HepG2 (cell line): Measurements from ENCODE around the gene ZBTB7B. TPM values are rescaled to one million over a fixed set of nuclear protein-coding genes. Genes with fewer than 3 reads are reported as not detected.

Experiments used
- ATF2 ChIP-seq: sonication (generic); formaldehyde crosslinking; IDR thresholded peaks from 2 replicates; pipeline ENCODE4 v1.4.0; 2020; ENCODE audit warnings: missing genetic modification reagents
- ATF4 ChIP-seq, 2 experiments: fragments of 450-650 bp in 1 of 2; sonication (generic) in 1 of 2; formaldehyde crosslinking; IDR thresholded peaks; 2 replicates each; pipeline versions ENCODE4 v1.5.0 to v1.8.0; 2020 to 2022; ENCODE audit warnings: mild to moderate bottlenecking in 1 of 2, missing genetic modification reagents in 1 of 2
- ATF6 ChIP-seq: sonication (generic); formaldehyde crosslinking; conservative IDR thresholded peaks from 2 replicates; pipeline ENCODE4 v1.4.0; 2020; ENCODE audit warnings: missing genetic modification reagents
- CBFB ChIP-seq: sonication (generic); formaldehyde crosslinking; IDR thresholded peaks from 2 replicates; pipeline ENCODE4 v1.4.0; 2020; ENCODE audit warnings: missing genetic modification reagents
- ELF1 ChIP-seq: sonication (generic); formaldehyde crosslinking; IDR thresholded peaks from 2 replicates; pipeline ENCODE4 v1.4.0; 2020; ENCODE audit warnings: missing genetic modification reagents
- JARID2 ChIP-seq: sonication (generic); formaldehyde crosslinking; IDR thresholded peaks from 2 replicates; pipeline ENCODE4 v1.8.1; 2023; ENCODE audit warnings: missing genetic modification reagents, inconsistent platforms; ENCODE audit not compliant: insufficient replicate concordance
- KLF16 ChIP-seq, 2 experiments: sonication (generic) in 1 of 2; formaldehyde crosslinking in 1 of 2; IDR thresholded peaks; 2 replicates each; pipeline versions ENCODE4 v1.6.1 to v1.8.0; 2016 to 2023; ENCODE audit warnings: missing genetic modification reagents in 2 of 2, missing compliant biosample characterization in 1 of 2
- LBX2 ChIP-seq: sonication (generic); formaldehyde crosslinking; IDR thresholded peaks from 2 replicates; pipeline ENCODE4 v1.5.0; 2020; ENCODE audit warnings: missing genetic modification reagents, mild to moderate bottlenecking, borderline replicate concordance
- NR2F2 ChIP-seq: IDR thresholded peaks from 2 replicates; pipeline ENCODE4 v1.6.1; 2012; ENCODE audit warnings: low read depth, inconsistent platforms, borderline replicate concordance
- POLR2A ChIP-seq, 2 experiments: IDR thresholded peaks; 2 replicates each; pipeline ENCODE4 v1.6.1; 2011; ENCODE audit warnings: low read depth in 2 of 2, low read length in 2 of 2, mild to moderate bottlenecking in 1 of 2, moderate library complexity in 1 of 2; ENCODE audit not compliant: insufficient read depth in 1 of 2
- PREB ChIP-seq: sonication (generic); formaldehyde crosslinking; IDR thresholded peaks from 2 replicates; pipeline ENCODE4 v1.4.0; 2020; ENCODE audit warnings: missing genetic modification reagents
- SP140L ChIP-seq: sonication (generic); formaldehyde crosslinking; IDR thresholded peaks from 2 replicates; pipeline ENCODE4 v1.4.0; 2020; ENCODE audit warnings: missing genetic modification reagents, borderline replicate concordance
- ZBTB26 ChIP-seq: IDR thresholded peaks from 2 replicates; pipeline ENCODE4 v1.6.1; 2016; ENCODE audit warnings: missing compliant biosample characterization, missing genetic modification reagents, borderline replicate concordance
- ZBTB34 ChIP-seq: sonication (generic); formaldehyde crosslinking; IDR thresholded peaks from 2 replicates; pipeline ENCODE4 v1.8.0; 2022; ENCODE audit warnings: mild to moderate bottlenecking, missing genetic modification reagents
- ZFP36L2 ChIP-seq: sonication (generic); formaldehyde crosslinking; IDR thresholded peaks from 2 replicates; pipeline ENCODE4 v1.4.0; 2020; ENCODE audit warnings: missing genetic modification reagents
- ZFP37 ChIP-seq: sonication (generic); formaldehyde crosslinking; IDR thresholded peaks from 2 replicates; pipeline ENCODE4 v1.4.0; 2020; ENCODE audit warnings: missing genetic modification reagents, borderline replicate concordance
- ZNF781 ChIP-seq: sonication (generic); formaldehyde crosslinking; IDR thresholded peaks from 2 replicates; pipeline ENCODE4 v1.5.1; 2020; ENCODE audit warnings: borderline replicate concordance, mild to moderate bottlenecking, missing genetic modification reagents; ENCODE audit errors: not compliant biosample characterization
- ZNF816 ChIP-seq: sonication (generic); formaldehyde crosslinking; IDR thresholded peaks from 2 replicates; pipeline ENCODE4 v1.8.0; 2022; ENCODE audit warnings: missing genetic modification reagents, mild to moderate bottlenecking, borderline replicate concordance
- polyA plus RNA-seq, 8 experiments: library from polyadenylated mRNA; depleted of rRNA in 3 of 8; stranded (reverse) in 7 of 8; unstranded in 1 of 8; fragments of >200 nt; fragmentation: Illumina TruSeq in 4 of 8; extraction: Trizol in 4 of 8; gene quantifications; 2 replicates each; pipeline versions ENCODE4 v1.2.1 to v1.2.3, GENCODE V29; 2011 to 2016; ENCODE audit warnings: low read depth in 4 of 8, missing spikeins in 1 of 8, mixed read lengths in 1 of 8; ENCODE audit not compliant: insufficient read depth in 1 of 8
- total RNA-seq, 5 experiments: library from RNA; depleted of rRNA; stranded (reverse); fragments of >200 nt; fragmentation: Illumina TruSeq; extraction: Trizol; gene quantifications; 2 replicates each; pipeline ENCODE4 v1.2.3, GENCODE V29; 2016; ENCODE audit warnings: low read depth in 1 of 5

Gene ZBTB7B
- total and polyA plus RNA-seq, 2 of the 13 experiments (the other 11 are each of a cell fraction or from before 2014, with no cell fraction given) = 15.5 to 17.5 TPM

- TF ChIP-seq ATF6 (CRISPR knock-in tag) (peak; percentile 52; the same call in 1 of the 2 replicates), ATF4 (CRISPR knock-in tag; IDR thresholded peaks at IDR 0.05) (peak in 1 of 2 experiments; percentile 72; a peak in 2 of 4 replicates), ATF2 (CRISPR knock-in tag) (peak; percentile 61; the same call in 1 of the 2 replicates), JARID2 (CRISPR knock-in tag) (peak; percentile 73), ELF1 (CRISPR knock-in tag) (0 out of 2 replicates have a peak, but pooled peaks have one; percentile 34), PREB (CRISPR knock-in tag) (no peak), LBX2 (CRISPR knock-in tag) (no peak), ZBTB26 (peak; percentile 65; the same call in 1 of the 2 replicates), ZFP36L2 (CRISPR knock-in tag) (no peak), CBFB (CRISPR knock-in tag) (peak; percentile 83; the same call in 1 of the 2 replicates), KLF16 (CRISPR knock-in tag; IDR thresholded peaks at IDR 0.05) (peak in 1 of 2 experiments; percentile 96; a peak in 2 of 4 replicates), POLR2A (IDR thresholded peaks at IDR 0.05; ENCODE audit: insufficient read depth in 1 of 2, low read depth in 2 of 2, low read length in 2 of 2) (peak in 1 of 2 experiments; percentile 42; a peak in 1 of 4 replicates), ZNF781 (CRISPR knock-in tag) (peak; percentile 69), SP140L (CRISPR knock-in tag) (0 out of 2 replicates have a peak, but pooled peaks have one; percentile 82), ZNF816 (CRISPR knock-in tag) (no peak), NR2F2 (no peak), ZBTB34 (CRISPR knock-in tag) (no peak), ZFP37 (CRISPR knock-in tag) (peak; percentile 32; the same call in 1 of the 2 replicates)
Observed at GRCh38 chr1:155017041-155017945, 14.7 kb downstream of the ZBTB7B start (continued).
